HUES64 (cell line): Measurements from ENCODE around the gene KLHL25.
"Not testable (repeated sequence)": the region's sequence is repeated elsewhere in the genome, so short reads cannot be mapped to it uniquely, and the experiment has no call there.

Experiments used
- H3K27ac ChIP-seq: 2 replicates; pipeline ENCODE4 v1.7.0; 2013; ENCODE audit warnings: low read depth, low read length, inconsistent platforms
- H3K27me3 ChIP-seq: 2 replicates; pipeline ENCODE4 v1.6.1; 2013; ENCODE audit warnings: mild to moderate bottlenecking, low read length; ENCODE audit not compliant: insufficient read depth
- H3K36me3 ChIP-seq: 2 replicates; pipeline ENCODE4 v1.6.1; 2013; ENCODE audit warnings: mild to moderate bottlenecking, low read length; ENCODE audit not compliant: insufficient read depth
- H3K4me1 ChIP-seq: 2 replicates; pipeline ENCODE4 v1.6.1; 2013; ENCODE audit warnings: mild to moderate bottlenecking, low read length, moderate library complexity; ENCODE audit not compliant: insufficient read depth
- H3K4me3 ChIP-seq: 2 replicates; pipeline ENCODE4 v1.5.1; 2013; ENCODE audit warnings: mild to moderate bottlenecking, low read length, moderate library complexity
- H3K9ac ChIP-seq: 2 replicates; pipeline ENCODE4 v1.6.1; 2013; ENCODE audit warnings: mild to moderate bottlenecking, low read depth, low read length
- H3K9me3 ChIP-seq: 2 replicates; pipeline ENCODE4 v1.6.1; 2013; ENCODE audit warnings: low read depth, low read length; ENCODE audit not compliant: insufficient read depth
- WGBS: fragments of 150-250, 120-280 bp; methylation state at CpG from one replicate; pipeline ENCODE4 v1.1.7; 2013; ENCODE audit warnings: missing lambda C conversion rate; 5-methylcytosine and 5-hydroxymethylcytosine counted together

Gene KLHL25

DNA sequence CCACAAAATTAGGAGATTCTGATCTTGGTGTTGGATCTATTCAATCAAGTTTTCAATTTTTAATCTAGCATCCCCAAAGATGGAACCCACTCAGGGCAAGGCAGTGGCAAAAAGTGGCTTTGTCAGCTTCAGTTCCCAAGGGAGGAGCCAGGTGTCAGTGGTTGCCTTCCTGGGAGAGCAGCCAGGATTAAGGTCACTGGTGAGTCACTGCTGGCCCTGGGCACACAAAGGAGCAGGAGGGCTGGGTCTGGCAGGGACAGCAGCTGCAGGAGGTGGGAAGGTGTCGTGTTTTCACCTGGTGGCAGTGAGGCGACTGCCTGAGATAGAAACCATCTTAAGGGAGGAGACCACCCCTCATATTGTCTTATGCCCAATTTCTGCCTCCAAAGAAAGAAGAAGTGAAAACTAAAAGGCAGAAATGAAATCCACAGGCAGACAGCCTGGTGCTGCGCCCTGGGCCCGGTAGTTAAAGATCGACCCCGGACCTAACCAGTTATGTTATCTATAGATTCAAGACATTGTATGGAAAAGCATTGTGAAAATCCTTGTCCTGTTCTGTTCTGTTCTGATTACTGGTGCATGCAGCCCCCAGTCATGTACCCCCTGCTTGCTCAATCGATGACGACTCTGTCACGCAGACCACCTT is 5.9 kb upstream of the KLHL25 start:
- Histone ChIP-seq H3K4me1 (no peaks in the 10 kb centered on the region), H3K4me3 (no peak overlapping the region), H3K9me3 (no peaks in the 10 kb centered on the region), H3K36me3 (no peaks in the 10 kb centered on the region), H3K27me3 (peaks cover 3% of the 10 kb centered on the region; the same call in 1 of the 2 replicates), H3K27ac (no peak overlapping the region), H3K9ac (no peak overlapping the region)
- 92% methylated on average over 8 of the region's 9 CpGs for WGBS

DNA sequence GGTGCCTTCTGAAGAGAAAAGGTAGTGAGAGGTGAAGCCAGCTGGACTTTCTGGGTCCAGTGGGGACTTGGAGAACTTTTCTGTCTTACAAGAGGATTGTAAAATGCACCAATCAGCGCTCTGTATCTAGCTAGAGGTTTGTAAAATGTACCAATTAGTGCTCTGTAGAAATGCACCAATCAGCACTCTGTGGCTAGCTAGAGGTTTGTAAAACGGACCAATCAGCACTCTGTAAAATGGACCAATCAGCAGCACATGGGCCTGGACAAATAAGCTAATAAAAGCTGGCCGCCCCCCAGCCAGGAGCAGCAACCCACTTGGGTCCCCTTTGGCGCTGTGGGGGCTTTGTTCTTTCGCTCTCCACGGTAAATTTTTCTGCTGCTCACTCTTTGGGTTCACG is 1.6 kb upstream of the KLHL25 start:
- 96% methylated on average over 7 of the region's 7 CpGs for WGBS

DNA sequence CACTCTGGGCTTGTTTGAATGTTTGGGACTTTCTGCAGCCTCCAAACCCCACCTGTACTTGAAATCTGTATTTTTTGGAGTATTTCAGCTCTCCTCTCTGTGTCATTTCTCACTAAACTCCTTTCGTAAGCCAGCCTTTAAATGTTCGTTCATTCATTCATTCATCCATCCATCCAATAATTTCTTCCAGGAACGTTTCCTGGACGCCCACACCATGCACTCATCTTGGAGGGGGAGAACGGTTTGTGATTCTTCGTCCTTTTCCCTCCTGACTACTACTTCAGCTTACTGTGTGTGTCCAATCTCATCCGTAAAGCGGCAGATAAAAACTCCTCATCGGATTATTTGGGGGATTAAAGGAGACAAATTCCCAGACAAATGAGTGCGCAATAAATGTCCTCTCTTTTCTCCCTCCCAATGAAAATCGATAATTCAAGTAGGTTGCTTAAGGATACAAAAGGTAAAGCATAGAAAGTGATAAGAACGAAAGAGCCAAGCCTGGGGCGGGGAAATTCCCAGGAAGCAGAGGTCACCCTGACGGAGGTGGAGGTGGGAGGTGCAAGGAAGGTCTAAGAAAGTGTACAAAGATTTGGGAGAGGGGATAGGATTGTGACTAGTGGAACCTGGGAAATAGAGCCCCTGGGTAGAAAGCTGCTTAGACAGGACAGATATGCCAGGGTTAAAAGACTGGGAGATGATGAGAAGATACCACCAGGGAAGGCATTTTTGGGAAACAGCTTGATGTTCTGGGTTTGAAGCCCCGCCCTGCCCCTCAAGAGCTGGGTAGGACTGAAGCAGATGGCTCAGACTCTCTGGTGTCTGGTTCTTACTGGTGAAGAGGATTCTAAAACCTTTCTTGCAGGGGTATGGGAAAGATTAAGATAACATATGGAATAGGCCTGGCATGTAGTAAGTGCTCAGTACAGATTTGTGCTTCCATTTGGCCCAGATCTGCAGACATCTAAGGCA is 896 bp upstream of the KLHL25 start:
- WGBS: 80% methylated on average over 15 of the region's 15 CpGs
- Histone ChIP-seq H3K4me3 (peak overlapping the region; percentile 43), H3K36me3 (no peaks in the 10 kb centered on the region), H3K9me3 (no peaks in the 10 kb centered on the region), H3K9ac (no peak overlapping the region), H3K27me3 (peaks cover 5% of the 10 kb centered on the region; the same call in 1 of the 2 replicates), H3K4me1 (peaks cover 13% of the 10 kb centered on the region), H3K27ac (no peak overlapping the region)

More for the DNA sequence above, 1.6 kb upstream of the KLHL25 start:
- not testable (repeated sequence) for H3K4me3 ChIP-seq, H3K36me3 ChIP-seq, H3K27me3 ChIP-seq, H3K27ac ChIP-seq, H3K9me3 ChIP-seq, H3K9ac ChIP-seq
- H3K4me1 ChIP-seq: peaks cover 13% of the 10 kb centered on the region

DNA sequence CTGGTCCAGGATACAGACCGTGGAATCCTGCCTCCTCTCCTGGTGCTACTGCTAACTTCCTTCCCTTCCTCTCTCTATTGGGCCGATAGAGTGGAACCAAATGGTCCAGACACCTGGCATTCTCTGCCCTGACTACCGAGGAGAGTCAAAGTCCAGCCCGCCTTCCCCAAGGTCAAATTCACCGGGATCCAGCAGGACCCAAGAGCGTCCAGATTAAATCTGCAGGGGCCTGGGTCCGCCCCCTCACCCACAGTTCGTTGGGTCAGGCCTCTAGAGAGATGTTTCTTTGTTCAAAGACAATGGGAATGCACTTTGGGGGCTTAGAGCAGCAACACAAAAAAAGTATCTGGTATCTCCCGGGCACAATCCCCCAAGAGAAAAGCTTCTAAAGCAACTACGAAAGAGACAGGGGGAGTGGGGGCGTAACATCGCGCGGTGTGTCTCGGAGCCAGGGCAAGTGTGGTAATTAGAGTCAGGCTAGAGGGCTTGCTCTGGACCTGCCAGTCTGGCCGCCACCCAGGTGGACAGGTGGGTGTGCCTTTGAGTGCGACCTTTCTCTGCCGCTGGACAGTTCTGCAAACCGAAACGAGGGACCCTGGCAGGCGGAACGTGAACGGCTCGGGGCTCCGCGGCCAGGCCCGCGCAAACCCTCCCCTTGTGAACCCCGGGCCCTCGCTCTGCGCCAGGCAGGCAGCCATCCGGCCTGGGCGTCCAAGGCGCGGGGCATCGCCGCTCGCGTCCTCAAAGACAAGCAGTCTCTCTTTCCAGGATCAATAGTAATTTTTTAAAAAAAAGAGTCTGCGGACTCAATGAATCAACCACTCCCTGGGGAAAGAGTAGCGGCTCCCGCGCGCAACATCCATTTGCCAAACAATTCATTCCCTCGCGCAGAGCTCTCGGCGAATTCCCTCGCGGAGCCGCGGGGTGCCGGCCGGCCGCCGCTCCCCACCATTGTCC is 806 bp downstream of the KLHL25 start:
- Histone ChIP-seq H3K36me3 (no peaks in the 10 kb centered on the region), H3K4me1 (peaks cover 19% of the 10 kb centered on the region), H3K27me3 (peaks cover 5% of the 10 kb centered on the region; the same call in 1 of the 2 replicates), H3K27ac (peak overlapping the region; percentile 96), H3K4me3 (peak overlapping the region; percentile 84), H3K9ac (peak overlapping the region; percentile 82), H3K9me3 (no peaks in the 10 kb centered on the region)
- under 1% methylated on average over 56 of the region's 56 CpGs for WGBS

DNA sequence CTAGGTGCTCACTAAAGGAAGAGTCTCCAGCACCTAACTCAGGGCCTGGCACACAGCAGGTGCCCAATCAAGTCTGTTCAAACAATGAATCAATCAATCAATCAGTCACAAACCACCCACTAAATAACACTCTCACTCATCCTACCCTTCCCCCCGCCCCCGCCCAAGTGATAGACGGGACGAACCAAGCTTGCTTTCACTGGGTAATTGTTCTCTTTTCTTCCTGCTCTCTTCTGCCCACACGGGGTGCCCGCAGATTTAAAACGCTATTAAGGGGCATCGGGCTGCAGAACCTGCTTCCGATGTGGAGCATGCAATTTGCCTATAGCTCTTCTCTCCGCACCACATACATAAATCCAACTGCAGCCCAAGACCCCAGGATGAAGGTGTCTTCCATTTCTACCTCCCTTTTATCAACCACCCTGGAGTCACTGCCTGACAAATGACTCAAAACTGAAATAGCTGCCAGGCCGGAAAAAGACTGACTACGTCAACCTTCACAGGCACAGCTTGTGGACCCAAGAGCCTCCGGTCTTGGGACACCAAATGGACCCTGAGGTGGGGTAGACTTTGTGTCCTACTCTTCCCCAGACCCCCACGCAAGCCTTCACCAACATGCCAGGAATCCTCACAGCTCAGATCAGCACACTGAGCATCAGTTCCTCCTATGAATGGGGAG is 1.7 kb downstream of the KLHL25 start:
- Histone ChIP-seq H3K9me3 (no peaks in the 10 kb centered on the region), H3K4me1 (peaks cover 22% of the 10 kb centered on the region), H3K27ac (no peak overlapping the region), H3K9ac (no peak overlapping the region), H3K4me3 (peak overlapping the region; percentile 84), H3K36me3 (no peaks in the 10 kb centered on the region), H3K27me3 (peaks cover 5% of the 10 kb centered on the region; the same call in 1 of the 2 replicates)
- WGBS: 61% methylated on average over 14 of the region's 14 CpGs

DNA sequence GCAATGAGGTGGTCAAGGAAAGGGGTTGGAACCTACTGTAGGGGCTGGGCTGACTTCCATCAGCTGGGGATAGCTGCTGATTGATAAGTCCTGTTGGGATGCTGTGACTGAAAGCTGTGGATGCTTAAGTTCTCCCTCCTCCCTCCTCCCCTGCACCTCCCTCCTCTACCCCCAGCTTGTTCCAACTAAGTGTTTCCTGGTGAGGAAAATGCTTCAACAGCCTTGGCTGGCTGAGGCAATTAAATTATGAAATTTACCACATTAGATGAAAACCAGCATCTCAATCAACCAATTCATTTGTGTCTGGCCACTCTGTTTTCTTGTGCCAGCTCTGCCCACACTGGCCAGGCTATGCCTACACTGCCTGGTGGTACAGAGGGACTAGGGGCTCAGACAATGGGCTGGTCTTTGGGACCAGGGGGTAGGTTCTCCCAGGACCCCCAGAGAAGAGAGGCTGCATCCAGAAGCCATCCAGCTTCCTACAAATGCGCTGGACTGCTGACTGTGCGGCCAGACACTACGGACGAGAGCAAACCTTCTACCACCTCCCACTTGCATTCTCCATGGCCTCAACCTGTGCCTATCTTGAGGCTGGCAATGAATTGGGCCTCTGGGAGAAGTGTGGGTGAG is 2.5 kb downstream of the KLHL25 start:
- peaks cover 2% of the 10 kb centered on the region; the same call in 1 of the 2 replicates for H3K36me3 ChIP-seq
- no peak overlapping the region for H3K9ac ChIP-seq
- no peaks in the 10 kb centered on the region for H3K9me3 ChIP-seq
- 97% methylated on average over 4 of the region's 4 CpGs for WGBS
- peaks cover 5% of the 10 kb centered on the region; the same call in 1 of the 2 replicates for H3K27me3 ChIP-seq
- H3K4me3 ChIP-seq: no peak overlapping the region
- H3K4me1 ChIP-seq: peaks cover 22% of the 10 kb centered on the region
- H3K27ac ChIP-seq: no peak overlapping the region

DNA sequence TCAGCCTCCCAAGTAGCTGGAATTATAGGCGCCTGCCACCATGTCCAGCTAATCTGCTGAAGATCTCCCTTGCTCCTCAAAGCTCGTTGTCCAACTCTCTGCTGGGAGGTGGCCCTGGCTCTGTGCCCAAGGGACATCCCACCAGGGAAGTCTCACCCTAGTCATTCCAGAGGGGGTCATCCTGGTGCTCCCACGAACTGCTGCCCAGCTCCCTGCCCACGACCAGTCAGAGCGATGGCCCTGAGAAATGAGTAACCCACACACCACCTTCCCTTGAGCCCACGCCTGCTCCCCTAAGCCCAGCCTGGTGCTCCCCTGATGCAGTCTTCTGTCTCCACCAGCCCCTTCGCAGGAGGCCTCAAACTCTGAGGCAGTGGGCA is 5.2 kb downstream of the KLHL25 start:
- H3K27ac ChIP-seq: no peak overlapping the region

DNA sequence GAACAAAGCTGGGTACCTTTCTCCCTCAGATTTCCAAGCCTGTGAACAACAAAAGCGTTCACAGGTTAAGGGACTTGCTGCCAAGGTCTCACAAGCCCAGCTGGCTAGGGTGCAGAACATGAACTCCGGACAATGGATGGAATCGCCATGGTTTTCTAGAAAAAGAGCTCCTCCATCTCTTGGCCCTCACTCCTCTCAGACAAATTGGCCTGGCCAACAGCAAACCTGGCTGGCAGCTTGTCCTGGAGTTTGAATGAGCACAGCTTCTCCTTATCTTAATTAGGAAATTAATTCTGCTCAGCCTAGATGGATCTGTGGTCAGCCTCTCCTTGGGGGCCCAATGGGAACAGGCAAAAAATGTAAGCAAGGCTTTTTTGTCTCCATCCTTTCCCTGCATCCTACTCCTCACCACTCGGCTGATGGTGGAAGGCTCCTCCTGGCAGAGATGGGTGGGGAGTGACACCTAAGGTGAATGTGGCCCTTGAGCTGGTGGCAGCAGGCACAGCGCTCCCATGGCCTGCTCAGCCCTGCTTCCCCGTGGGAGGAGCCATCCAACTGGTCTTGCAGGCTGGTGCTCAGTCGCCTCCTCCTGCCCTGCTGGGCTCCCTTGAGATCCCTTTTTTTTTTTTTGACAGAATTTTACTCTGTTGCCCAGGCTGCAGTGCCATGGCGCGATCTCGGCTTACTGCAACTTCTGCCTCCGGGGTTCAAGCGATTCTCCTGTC is 5.8 kb downstream of the KLHL25 start:
- peaks cover 34% of the 10 kb centered on the region for H3K4me1 ChIP-seq
- no peaks in the 10 kb centered on the region for H3K9me3 ChIP-seq
- no peak overlapping the region for H3K4me3 ChIP-seq
- H3K27me3 ChIP-seq: no peaks in the 10 kb centered on the region
- 84% methylated on average over 12 of the region's 12 CpGs for WGBS
- no peak overlapping the region for H3K9ac ChIP-seq
- H3K27ac ChIP-seq: no peak overlapping the region
- peaks cover 2% of the 10 kb centered on the region; the same call in 1 of the 2 replicates for H3K36me3 ChIP-seq

More for the DNA sequence above, 5.2 kb downstream of the KLHL25 start:
- H3K9ac ChIP-seq: no peak overlapping the region
- H3K9me3 ChIP-seq: no peaks in the 10 kb centered on the region
- 91% methylated on average over 7 of the region's 7 CpGs for WGBS
- peaks cover 2% of the 10 kb centered on the region; the same call in 1 of the 2 replicates for H3K36me3 ChIP-seq
- H3K4me1 ChIP-seq: peaks cover 34% of the 10 kb centered on the region
- H3K27me3 ChIP-seq: no peaks in the 10 kb centered on the region
- no peak overlapping the region for H3K4me3 ChIP-seq

DNA sequence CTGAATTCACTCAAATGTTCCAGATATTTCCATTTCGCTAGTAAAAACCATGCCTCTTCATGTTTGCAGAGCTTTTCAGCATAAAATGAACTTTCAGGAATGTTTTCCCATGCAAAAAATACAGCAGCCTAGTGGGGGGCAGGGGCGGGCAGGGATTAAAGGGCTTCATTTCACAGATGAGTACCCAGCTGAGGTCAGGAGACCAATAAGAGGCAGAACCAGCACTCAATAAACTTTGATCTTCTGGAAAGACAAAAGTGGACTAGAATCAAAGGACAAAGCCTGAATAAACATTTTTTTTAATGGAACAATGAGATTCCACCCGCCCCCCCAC is 8.0 kb downstream of the KLHL25 start:
- Histone ChIP-seq H3K4me1 (peaks cover 26% of the 10 kb centered on the region), H3K9me3 (no peaks in the 10 kb centered on the region), H3K27me3 (no peaks in the 10 kb centered on the region), H3K27ac (no peak overlapping the region), H3K9ac (no peak overlapping the region), H3K4me3 (no peak overlapping the region), H3K36me3 (peaks cover 2% of the 10 kb centered on the region; the same call in 1 of the 2 replicates)
- WGBS: 94% methylated on average over 2 of the region's 3 CpGs
